GM19193 (cell line): ENCODE results near the gene INAFM2.

Source experiments
- POLR2A ChIP-seq: IDR thresholded peaks from 4 replicates; pipeline ENCODE4 v1.6.1; 2011; ENCODE audit not compliant: insufficient read depth, insufficient read length; ENCODE audit errors: extremely low read depth

The INAFM2 gene

GRCh38 chr15:40364251-40364650, 40.8 kb downstream of the INAFM2 start:
- TF ChIP-seq POLR2A, result no peak

- no peak for TF ChIP-seq POLR2A
Observed at GRCh38 chr15:40365016-40365415, 41.5 kb downstream of the INAFM2 start.

GRCh38 chr15:40365624-40366456, 42.3 kb downstream of the INAFM2 start:
- no peak for TF ChIP-seq POLR2A

DNA sequence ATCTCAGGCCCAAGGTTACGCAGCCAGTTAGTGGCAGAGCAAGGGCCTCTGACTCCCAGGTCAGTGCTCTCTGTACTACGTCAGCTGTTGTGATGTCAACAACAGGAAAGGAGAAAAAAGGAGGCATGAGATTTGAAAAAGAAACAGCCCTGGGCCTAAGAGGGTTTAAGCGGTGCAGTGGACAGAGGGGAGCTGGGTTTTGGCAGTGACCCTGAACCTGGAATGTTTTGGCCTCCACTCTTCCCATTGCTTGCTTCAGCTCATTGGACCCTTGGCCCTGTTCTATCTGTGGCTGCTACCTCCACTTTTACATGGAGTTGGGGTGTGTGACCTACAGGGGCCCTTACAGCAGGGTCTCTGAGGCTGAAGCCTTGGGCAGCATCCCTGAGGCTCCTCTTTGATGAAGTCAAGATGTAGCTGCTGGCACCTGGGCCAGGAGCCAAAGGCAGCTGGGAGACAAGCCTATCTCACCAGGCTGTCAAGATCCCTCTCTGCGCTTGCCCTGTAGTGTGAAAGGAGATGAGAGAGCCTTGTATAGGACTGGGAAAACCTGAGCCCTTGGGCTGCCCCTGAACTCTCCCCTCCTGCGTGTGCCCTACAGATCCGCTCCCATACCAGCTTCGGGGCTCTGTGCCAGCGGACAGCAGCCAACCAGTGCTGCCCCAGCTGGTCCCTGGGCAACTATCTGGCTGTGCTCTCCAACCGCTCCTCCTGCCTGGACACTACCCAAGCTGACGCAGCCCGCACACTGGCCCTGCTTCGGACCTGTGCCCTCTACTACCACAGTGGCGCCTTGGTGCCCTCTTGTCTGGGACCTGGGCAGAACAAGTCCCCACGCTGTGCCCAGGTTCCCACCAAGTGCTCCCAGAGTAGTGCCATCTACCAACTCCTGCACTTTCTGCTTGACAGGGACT, 43.2 kb downstream of the INAFM2 start:
- no peak for TF ChIP-seq POLR2A

DNA sequence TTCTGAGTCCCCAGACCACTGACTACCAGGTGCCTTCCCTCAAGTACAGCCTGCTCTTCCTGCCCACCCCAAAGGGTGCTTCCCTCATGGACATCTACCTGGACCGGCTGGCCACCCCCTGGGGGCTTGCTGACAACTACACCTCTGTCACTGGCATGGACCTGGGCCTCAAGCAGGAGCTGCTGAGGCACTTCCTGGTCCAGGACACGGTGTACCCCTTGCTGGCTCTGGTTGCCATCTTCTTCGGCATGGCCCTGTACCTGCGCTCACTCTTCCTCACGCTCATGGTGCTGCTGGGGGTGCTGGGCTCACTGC, 43.8 kb downstream of the INAFM2 start:
- no peak for TF ChIP-seq POLR2A

DNA sequence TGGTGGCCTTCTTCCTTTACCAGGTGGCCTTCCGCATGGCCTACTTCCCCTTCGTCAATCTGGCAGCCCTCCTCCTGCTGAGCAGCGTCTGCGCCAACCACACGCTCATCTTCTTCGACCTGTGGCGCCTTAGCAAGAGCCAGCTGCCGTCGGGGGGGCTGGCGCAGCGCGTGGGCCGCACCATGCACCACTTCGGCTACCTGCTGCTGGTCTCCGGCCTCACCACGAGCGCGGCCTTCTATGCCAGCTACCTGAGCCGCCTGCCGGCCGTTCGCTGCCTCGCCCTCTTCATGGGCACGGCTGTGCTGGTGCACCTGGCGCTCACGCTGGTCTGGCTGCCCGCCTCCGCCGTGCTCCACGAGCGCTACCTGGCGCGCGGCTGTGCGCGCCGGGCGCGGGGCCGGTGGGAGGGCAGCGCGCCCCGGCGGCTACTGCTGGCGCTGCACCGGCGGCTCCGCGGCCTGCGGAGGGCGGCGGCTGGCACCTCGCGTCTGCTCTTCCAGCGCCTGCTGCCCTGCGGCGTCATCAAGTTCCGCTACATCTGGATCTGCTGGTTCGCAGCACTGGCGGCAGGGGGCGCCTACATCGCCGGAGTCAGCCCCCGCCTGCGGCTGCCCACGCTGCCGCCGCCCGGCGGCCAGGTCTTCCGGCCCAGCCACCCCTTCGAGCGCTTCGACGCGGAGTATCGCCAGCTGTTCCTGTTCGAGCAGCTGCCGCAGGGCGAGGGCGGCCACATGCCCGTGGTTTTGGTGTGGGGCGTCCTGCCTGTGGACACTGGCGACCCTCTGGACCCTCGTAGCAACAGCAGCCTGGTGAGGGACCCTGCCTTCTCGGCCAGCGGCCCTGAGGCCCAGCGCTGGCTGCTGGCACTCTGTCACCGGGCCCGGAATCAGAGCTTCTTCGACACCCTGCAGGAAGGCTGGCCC, 44.5 kb downstream of the INAFM2 start:
- no peak for TF ChIP-seq POLR2A

GRCh38 chr15:40368719-40369473, 45.4 kb downstream of the INAFM2 start:
- no peak for TF ChIP-seq POLR2A

DNA sequence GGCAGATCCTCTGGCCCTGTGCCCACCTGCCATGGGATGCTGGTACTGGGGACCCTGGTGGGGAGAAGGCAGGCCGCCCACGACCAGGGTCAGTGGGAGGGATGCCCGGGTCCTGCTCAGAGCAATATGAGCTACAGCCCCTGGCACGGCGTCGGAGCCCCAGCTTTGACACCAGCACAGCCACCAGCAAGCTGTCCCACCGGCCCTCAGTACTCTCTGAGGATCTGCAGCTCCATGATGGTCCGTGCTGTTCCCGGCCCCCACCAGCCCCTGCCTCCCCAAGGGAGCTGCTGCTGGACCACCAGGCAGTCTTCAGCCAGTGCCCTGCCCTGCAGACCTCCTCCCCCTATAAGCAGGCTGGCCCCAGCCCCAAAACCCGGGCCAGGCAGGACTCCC, 46.0 kb downstream of the INAFM2 start:
- TF ChIP-seq POLR2A, result no peak

- no peak for TF ChIP-seq POLR2A
Observed at GRCh38 chr15:40369971-40370370, 46.5 kb downstream of the INAFM2 start.

- TF ChIP-seq POLR2A, result no peak
Observed at GRCh38 chr15:40372981-40373380, 49.5 kb downstream of the INAFM2 start.
